ENCODE data around the gene MCCD1. TPM values are rescaled to one million over a fixed set of nuclear protein-coding genes. Genes with fewer than 3 reads are reported as not detected.
A peak's percentile ranks its signal among the peaks of the same experiment; 100 is the strongest.

The MCCD1 gene
- total RNA-seq, 1 donor from 2014 or later, result not detected

Small RNAs within 50 kb of the gene (small RNA-seq; reads per million reads assigned to genes)
- gene AL663061.1, result not detected
- not detected for gene RF00019
- gene SNORD117, result 330 reads per million, percentile 99 among the genes with 10 or more reads in this experiment
- gene SNORD84, result not detected

Other genes with a start within 250 kb of the MCCD1 start
- gene HLA-B, start 171.8 kb upstream of the MCCD1 start, total RNA-seq, result 41.6 TPM
- 0.82 TPM for gene MICA, start 125.4 kb upstream of the MCCD1 start, total RNA-seq
- 0.41 TPM for gene MICB, start 30.8 kb upstream of the MCCD1 start, total RNA-seq
- gene DDX39B, start 13.0 kb downstream of the MCCD1 start, total RNA-seq, result 318 TPM
- 54.6 TPM for gene ATP6V1G2, start 17.6 kb downstream of the MCCD1 start, total RNA-seq
- gene NFKBIL1, start 18.6 kb downstream of the MCCD1 start, total RNA-seq, result 20.4 TPM
- gene LTA, start 43.3 kb downstream of the MCCD1 start, total RNA-seq, result not detected
- gene TNF, start 46.6 kb downstream of the MCCD1 start, total RNA-seq, result not detected
- gene LTB, start 53.5 kb downstream of the MCCD1 start, total RNA-seq, result not detected
- gene LST1, start 57.3 kb downstream of the MCCD1 start, total RNA-seq, result 1.2 TPM
- gene NCR3, start 64.0 kb downstream of the MCCD1 start, total RNA-seq, result not detected
- gene AIF1, start 86.3 kb downstream of the MCCD1 start, total RNA-seq, result 6.9 TPM
- 30.6 TPM for gene PRRC2A, start 91.8 kb downstream of the MCCD1 start, total RNA-seq
- 150 TPM for gene BAG6, start 123.7 kb downstream of the MCCD1 start, total RNA-seq
- gene APOM, start 126.9 kb downstream of the MCCD1 start, total RNA-seq, result 0.41 TPM
- 16.7 TPM for gene C6orf47, start 131.8 kb downstream of the MCCD1 start, total RNA-seq
- 11.4 TPM for gene GPANK1, start 136.0 kb downstream of the MCCD1 start, total RNA-seq
- 66.0 TPM for gene CSNK2B, start 137.1 kb downstream of the MCCD1 start, total RNA-seq
- gene LY6G5B, start 141.0 kb downstream of the MCCD1 start, total RNA-seq, result 1.6 TPM
- 5.3 TPM for gene LY6G5C, start 152.1 kb downstream of the MCCD1 start, total RNA-seq
- 41.6 TPM for gene ABHD16A, start 174.4 kb downstream of the MCCD1 start, total RNA-seq
- gene LY6G6F, start 177.9 kb downstream of the MCCD1 start, total RNA-seq, result not detected
- not detected for gene LY6G6D, start 186.4 kb downstream of the MCCD1 start, total RNA-seq
- gene LY6G6C, start 192.8 kb downstream of the MCCD1 start, total RNA-seq, result not detected
- gene MPIG6B, start 194.4 kb downstream of the MCCD1 start, total RNA-seq, result not detected
- 90.9 TPM for gene DDAH2, start 200.3 kb downstream of the MCCD1 start, total RNA-seq
- 26.1 TPM for gene CLIC1, start 207.6 kb downstream of the MCCD1 start, total RNA-seq
- gene MSH5, start 211.0 kb downstream of the MCCD1 start, total RNA-seq, result 2.9 TPM
- gene SAPCD1, start 233.7 kb downstream of the MCCD1 start, total RNA-seq, result 0.82 TPM
- under 0.01 TPM for gene VWA7, start 248.4 kb downstream of the MCCD1 start, total RNA-seq

Measured in frontal cortex (tissue), 1 donor.